Progenitor cell of endocrine pancreas (in vitro differentiated cells): Measurements from ENCODE around the gene TEC. TPM values are rescaled to one million over a fixed set of nuclear protein-coding genes. Genes with fewer than 3 reads are reported as not detected.

Source experiments
- DNase-seq: peaks from one replicate; pipeline ENCODE4 v3.0.0; 2021; ENCODE audit warnings: low spot score; ENCODE audit not compliant: unreplicated experiment
- H3K27ac Mint-ChIP-seq: 2 replicates; pipeline ENCODE4 v1.8.0; 2021; ENCODE audit warnings: mild to moderate bottlenecking, moderate library complexity, mixed read lengths
- H3K27me3 Mint-ChIP-seq: 2 replicates; pipeline ENCODE4 v1.8.0; 2021; ENCODE audit warnings: mixed read lengths
- H3K36me3 Mint-ChIP-seq: 2 replicates; pipeline ENCODE4 v1.8.0; 2022; ENCODE audit warnings: mixed read lengths; ENCODE audit not compliant: insufficient read depth
- H3K4me1 Mint-ChIP-seq: 2 replicates; pipeline ENCODE4 v1.8.0; 2021; ENCODE audit warnings: low read depth, mixed read lengths
- H3K4me3 Mint-ChIP-seq: 2 replicates; pipeline ENCODE4 v1.8.0; 2021; ENCODE audit warnings: low read depth, mild to moderate bottlenecking, moderate library complexity, mixed read lengths
- H3K9me3 Mint-ChIP-seq: 2 replicates; pipeline ENCODE4 v1.8.0; 2021; ENCODE audit warnings: low read depth, mixed read lengths
- CTCF ChIP-seq: fragments of 200-600 bp; sonication (generic); IDR thresholded peaks from one replicate; pipeline ENCODE4 v1.5.0; 2021; ENCODE audit warnings: antibody characterized with exemption, mild to moderate bottlenecking; ENCODE audit not compliant: unreplicated experiment
- total RNA-seq: library from RNA; stranded (reverse); gene quantifications from 2 replicates; pipeline ENCODE4 v1.2.1, GENCODE V29; 2021

Gene TEC
- total RNA-seq, 1 donor from 2014 or later, result 3.4 TPM

- Mint-ChIP-seq H3K9me3 (no peaks in the 10 kb centered on the region), H3K4me3 (no peak overlapping the region), H3K27ac (no peak overlapping the region), H3K27me3 (no peaks in the 10 kb centered on the region), H3K36me3 (peaks cover 10% of the 10 kb centered on the region), H3K4me1 (peaks cover 5% of the 10 kb centered on the region)
- no peak for TF ChIP-seq CTCF
- DNase-seq, result no peak
Measured at GRCh38 chr4:48139691-48140090, 129.9 kb downstream of the TEC start.

- Mint-ChIP-seq H3K27me3 (no peaks in the 10 kb centered on the region), H3K4me1 (peaks cover 5% of the 10 kb centered on the region), H3K27ac (no peak overlapping the region), H3K36me3 (peaks cover 10% of the 10 kb centered on the region), H3K4me3 (no peak overlapping the region), H3K9me3 (no peaks in the 10 kb centered on the region)
- DNase-seq, result no peak
- no peak for TF ChIP-seq CTCF
Measured at GRCh38 chr4:48138936-48139335, 130.7 kb downstream of the TEC start.

DNA sequence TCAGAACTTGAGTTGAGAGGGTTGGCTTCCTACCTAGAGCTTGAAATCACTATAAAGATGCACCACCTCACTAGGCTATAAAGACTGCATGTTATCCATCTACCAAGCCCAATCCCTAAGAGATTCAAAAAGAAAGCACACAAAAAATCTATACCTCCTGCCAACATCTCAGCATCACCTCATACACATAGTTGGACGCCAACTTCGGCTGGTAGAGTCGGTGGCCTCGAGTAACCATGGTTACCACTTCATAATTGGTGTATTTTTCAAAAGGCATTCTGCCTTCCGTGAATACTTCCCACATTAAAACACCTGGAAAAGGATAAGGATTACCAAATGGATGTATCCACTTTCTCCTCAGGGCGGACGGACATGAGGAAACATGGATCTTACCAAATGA lies 131.1 kb downstream of the TEC start:
- no peak for TF ChIP-seq CTCF
- Mint-ChIP-seq H3K27ac (no peak overlapping the region), H3K4me1 (peaks cover 5% of the 10 kb centered on the region), H3K4me3 (no peak overlapping the region), H3K36me3 (peaks cover 10% of the 10 kb centered on the region), H3K27me3 (no peaks in the 10 kb centered on the region), H3K9me3 (no peaks in the 10 kb centered on the region)
- no peak for DNase-seq

DNA sequence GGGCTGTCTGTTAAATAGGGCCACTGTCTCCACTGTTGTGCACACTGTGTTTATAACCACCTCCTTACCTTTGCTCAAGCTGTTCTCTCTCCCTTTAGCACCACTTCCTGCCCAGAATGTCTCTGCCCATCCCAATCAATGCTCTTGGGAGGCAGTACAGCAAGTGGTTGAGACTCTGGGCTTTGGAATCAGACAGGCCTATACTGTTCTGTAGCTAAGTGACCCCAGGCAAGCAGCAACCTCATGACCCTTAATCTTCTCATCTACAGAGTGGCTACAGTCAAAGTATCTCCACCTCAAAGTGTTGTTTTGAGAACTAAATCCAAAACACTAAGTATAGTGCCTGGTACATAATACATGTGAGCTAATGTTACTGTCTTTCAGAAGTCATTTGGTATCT lies 131.8 kb downstream of the TEC start:
- Mint-ChIP-seq H3K27ac (peak overlapping the region; percentile 38), H3K4me1 (peaks cover 5% of the 10 kb centered on the region), H3K4me3 (no peak overlapping the region), H3K36me3 (peaks cover 10% of the 10 kb centered on the region), H3K9me3 (no peaks in the 10 kb centered on the region), H3K27me3 (no peaks in the 10 kb centered on the region)
- no peak for TF ChIP-seq CTCF
- DNase-seq, result no peak

DNA sequence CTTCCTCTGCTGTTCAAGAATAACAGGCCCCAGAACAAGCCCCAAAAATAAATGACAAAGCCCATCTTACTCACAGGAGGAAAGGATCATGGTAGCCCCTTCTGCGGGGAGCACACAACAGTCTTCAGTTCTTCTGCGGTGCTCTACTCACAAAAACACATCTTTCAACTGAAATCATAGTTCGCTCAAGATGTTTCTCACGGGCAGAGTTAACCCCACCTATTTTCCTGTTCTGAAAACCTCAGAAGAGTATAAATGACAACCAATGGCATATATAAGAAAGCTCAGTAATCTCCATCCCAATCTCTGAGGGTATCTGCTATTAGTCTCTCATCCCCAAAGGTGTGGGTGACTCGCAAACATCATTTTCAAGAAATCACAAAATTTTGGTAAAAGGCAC lies 135.6 kb downstream of the TEC start, which contains the start of gene TXK:
TSS of gene TXK (minus strand) at position 170 of the 400 bp plus-strand sequence. CDS start at position 90, 80 bp downstream.
- no peaks in the 10 kb centered on the region for H3K27me3 Mint-ChIP-seq
- TF ChIP-seq CTCF, result no peak
- H3K4me3 Mint-ChIP-seq, result no peak within 1 kb of the TSS
- DNase-seq, result no peak
- no peak within 1 kb of the TSS for H3K27ac Mint-ChIP-seq
- H3K9me3 Mint-ChIP-seq, result no peaks in the 10 kb centered on the region
- peaks cover 21% of the 10 kb centered on the region for H3K4me1 Mint-ChIP-seq
- peaks cover 10% of the 10 kb centered on the region for H3K36me3 Mint-ChIP-seq
